ENCODE data around the gene COL9A2. TPM values are rescaled to one million over a fixed set of nuclear protein-coding genes. Genes with fewer than 3 reads are reported as not detected.

Gene COL9A2
- total and polyA plus RNA-seq, 2 experiments from 2014 or later, result 3.4 to 5.9 TPM

- TF ChIP-seq, protein P1, sequence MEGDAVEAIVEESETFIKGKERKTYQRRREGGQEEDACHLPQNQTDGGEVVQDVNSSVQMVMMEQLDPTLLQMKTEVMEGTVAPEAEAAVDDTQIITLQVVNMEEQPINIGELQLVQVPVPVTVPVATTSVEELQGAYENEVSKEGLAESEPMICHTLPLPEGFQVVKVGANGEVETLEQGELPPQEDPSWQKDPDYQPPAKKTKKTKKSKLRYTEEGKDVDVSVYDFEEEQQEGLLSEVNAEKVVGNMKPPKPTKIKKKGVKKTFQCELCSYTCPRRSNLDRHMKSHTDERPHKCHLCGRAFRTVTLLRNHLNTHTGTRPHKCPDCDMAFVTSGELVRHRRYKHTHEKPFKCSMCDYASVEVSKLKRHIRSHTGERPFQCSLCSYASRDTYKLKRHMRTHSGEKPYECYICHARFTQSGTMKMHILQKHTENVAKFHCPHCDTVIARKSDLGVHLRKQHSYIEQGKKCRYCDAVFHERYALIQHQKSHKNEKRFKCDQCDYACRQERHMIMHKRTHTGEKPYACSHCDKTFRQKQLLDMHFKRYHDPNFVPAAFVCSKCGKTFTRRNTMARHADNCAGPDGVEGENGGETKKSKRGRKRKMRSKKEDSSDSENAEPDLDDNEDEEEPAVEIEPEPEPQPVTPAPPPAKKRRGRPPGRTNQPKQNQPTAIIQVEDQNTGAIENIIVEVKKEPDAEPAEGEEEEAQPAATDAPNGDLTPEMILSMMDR (IDR thresholded peaks at IDR 0.05; ENCODE audit: low read depth, low read length), result no peak
- no peaks in the 10 kb centered on the region for H3K36me3 ChIP-seq
- no peaks in the 10 kb centered on the region for H3K4me1 ChIP-seq (ENCODE audit: low read depth)
- no peaks in the 10 kb centered on the region for H3K9me3 ChIP-seq (ENCODE audit: low read depth)
- no peak overlapping the region for H3K4me3 ChIP-seq
- DNase-seq (ENCODE audit: low read depth in 1 of 2, low spot score in 1 of 2), result no peak
- H3K27ac ChIP-seq, result no peak overlapping the region
- H3K27me3 ChIP-seq, result no peaks in the 10 kb centered on the region
Observed at GRCh38 chr1:40361201-40361600, 44.1 kb upstream of the COL9A2 start.

GRCh38 chr1:40360631-40361030, 43.5 kb upstream of the COL9A2 start:
- TF ChIP-seq, protein P1 (IDR thresholded peaks at IDR 0.05; ENCODE audit: low read depth, low read length), result no peak
- H3K4me3 ChIP-seq, result no peak overlapping the region
- H3K9me3 ChIP-seq (ENCODE audit: low read depth), result no peaks in the 10 kb centered on the region
- no peak overlapping the region for H3K27ac ChIP-seq
- no peaks in the 10 kb centered on the region for H3K27me3 ChIP-seq
- no peak for DNase-seq (ENCODE audit: low read depth in 1 of 2, low spot score in 1 of 2)
- no peaks in the 10 kb centered on the region for H3K4me1 ChIP-seq (ENCODE audit: low read depth)
- H3K36me3 ChIP-seq, result no peaks in the 10 kb centered on the region

DNA sequence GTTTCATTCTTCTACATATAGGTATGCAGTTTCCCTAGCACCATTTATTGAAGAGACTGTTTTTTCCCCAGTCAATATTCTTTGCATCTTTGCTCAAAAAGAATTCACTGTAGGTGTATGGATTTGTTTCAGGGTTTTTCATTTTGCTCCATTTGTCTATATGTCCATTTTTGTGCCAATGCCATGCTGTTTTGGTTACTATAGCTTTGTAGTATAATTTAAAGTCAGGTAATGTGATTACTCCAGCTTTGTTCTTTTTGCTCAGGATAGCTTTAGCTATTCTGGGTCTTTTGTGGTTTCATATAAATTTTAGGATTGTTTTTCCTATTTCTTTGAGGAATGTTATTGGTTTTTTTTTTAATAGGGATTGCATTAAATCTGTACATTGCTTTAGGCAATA, 40.5 kb upstream of the COL9A2 start:
- Histone ChIP-seq H3K9me3 (ENCODE audit: low read depth) (no peaks in the 10 kb centered on the region), H3K4me3 (no peak overlapping the region), H3K27me3 (no peaks in the 10 kb centered on the region), H3K4me1 (ENCODE audit: low read depth) (no peaks in the 10 kb centered on the region), H3K36me3 (no peaks in the 10 kb centered on the region), H3K27ac (no peak overlapping the region)
- DNase-seq (ENCODE audit: low read depth in 1 of 2, low spot score in 1 of 2), result no peak
- TF ChIP-seq, protein P1 (IDR thresholded peaks at IDR 0.05; ENCODE audit: low read depth, low read length), result no peak

GRCh38 chr1:40353082-40353481, 36.0 kb upstream of the COL9A2 start:
- no peaks in the 10 kb centered on the region for H3K36me3 ChIP-seq
- H3K27me3 ChIP-seq, result no peaks in the 10 kb centered on the region
- DNase-seq (ENCODE audit: low read depth in 1 of 2, low spot score in 1 of 2), result no peak
- no peaks in the 10 kb centered on the region for H3K4me1 ChIP-seq (ENCODE audit: low read depth)
- H3K4me3 ChIP-seq, result no peak overlapping the region
- H3K9me3 ChIP-seq (ENCODE audit: low read depth), result no peaks in the 10 kb centered on the region
- TF ChIP-seq, protein P1 (IDR thresholded peaks at IDR 0.05; ENCODE audit: low read depth, low read length), result no peak
- H3K27ac ChIP-seq, result no peak overlapping the region

DNA sequence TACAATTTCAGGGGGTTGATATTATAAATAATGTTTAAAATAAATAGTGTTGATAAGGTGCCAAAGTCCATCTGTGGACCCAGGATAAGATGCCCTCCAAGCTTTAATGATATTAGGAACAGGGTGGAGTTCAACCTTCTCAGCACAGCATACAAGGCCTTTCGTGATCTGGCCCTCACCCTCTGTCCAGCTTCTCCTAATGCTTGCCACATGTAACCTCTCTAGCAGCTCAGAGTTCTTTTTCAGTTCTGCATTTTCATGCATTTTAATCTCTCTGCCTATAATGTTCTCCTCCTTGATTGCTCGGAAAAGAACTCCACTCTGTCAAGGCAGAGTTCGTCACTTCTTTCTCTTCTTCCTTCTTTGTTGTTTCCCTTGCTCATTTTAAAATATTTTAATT, 35.0 kb upstream of the COL9A2 start:
- DNase-seq (ENCODE audit: low read depth in 1 of 2, low spot score in 1 of 2), result no peak
- H3K27ac ChIP-seq, result no peak overlapping the region
- H3K4me1 ChIP-seq (ENCODE audit: low read depth), result no peaks in the 10 kb centered on the region
- H3K27me3 ChIP-seq, result no peaks in the 10 kb centered on the region
- H3K9me3 ChIP-seq (ENCODE audit: low read depth), result no peaks in the 10 kb centered on the region
- no peak overlapping the region for H3K4me3 ChIP-seq
- TF ChIP-seq, protein P1 (IDR thresholded peaks at IDR 0.05; ENCODE audit: low read depth, low read length), result no peak
- H3K36me3 ChIP-seq, result no peaks in the 10 kb centered on the region

DNA sequence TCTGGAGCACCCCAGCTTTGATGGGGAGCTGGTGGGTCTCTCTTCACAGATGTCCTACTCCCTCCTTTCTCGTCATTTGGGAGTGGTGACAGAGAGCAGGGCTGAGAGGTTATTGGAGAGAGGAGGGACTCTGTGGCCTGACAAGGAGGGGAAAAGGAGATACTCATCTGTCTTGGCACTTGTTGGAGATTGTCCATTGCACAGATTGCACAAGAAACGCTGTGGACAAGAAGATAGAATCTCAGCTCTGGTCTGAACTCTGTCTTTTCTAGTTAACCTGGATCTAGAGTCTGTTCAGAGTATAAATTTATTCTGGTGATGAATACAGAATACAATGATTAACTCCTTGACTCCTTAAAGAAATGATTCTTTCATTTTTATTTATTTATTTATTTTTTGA, 34.0 kb upstream of the COL9A2 start:
- no peaks in the 10 kb centered on the region for H3K4me1 ChIP-seq (ENCODE audit: low read depth)
- no peak overlapping the region for H3K4me3 ChIP-seq
- no peaks in the 10 kb centered on the region for H3K36me3 ChIP-seq
- H3K27ac ChIP-seq, result no peak overlapping the region
- TF ChIP-seq, protein P1 (IDR thresholded peaks at IDR 0.05; ENCODE audit: low read depth, low read length), result no peak
- no peaks in the 10 kb centered on the region for H3K27me3 ChIP-seq
- no peaks in the 10 kb centered on the region for H3K9me3 ChIP-seq (ENCODE audit: low read depth)
- DNase-seq (ENCODE audit: low read depth in 1 of 2, low spot score in 1 of 2), result no peak

Measured in cardiac muscle cell (in vitro differentiated cells and primary cell).